SJCRH30 (cell line): Measurements from ENCODE around the gene ZBTB48. TPM values are rescaled to one million over a fixed set of nuclear protein-coding genes. Genes with fewer than 3 reads are reported as not detected.

ENCODE experiments used
- DNase-seq, 2 experiments: peaks; one replicate each; pipeline ENCODE4 v3.0.0-alpha.2; 2015 to 2020
- H3K27ac ChIP-seq: fragments of 250-450 bp; sonication (Bioruptor Pico); 2 replicates; pipeline ENCODE4 v1.5.1; 2020; ENCODE audit warnings: mild to moderate bottlenecking, moderate library complexity
- H3K27me3 ChIP-seq: fragments of 250-450 bp; sonication (Bioruptor Pico); 2 replicates; pipeline ENCODE4 v1.5.1; 2020; ENCODE audit warnings: mild to moderate bottlenecking, moderate library complexity
- H3K36me3 ChIP-seq: fragments of 250-450 bp; sonication (Bioruptor Pico); 2 replicates; pipeline ENCODE4 v1.5.1; 2020; ENCODE audit warnings: mild to moderate bottlenecking, moderate library complexity
- H3K4me1 ChIP-seq: fragments of 250-450 bp; sonication (Bioruptor Pico); 2 replicates; pipeline ENCODE4 v1.5.1; 2020; ENCODE audit warnings: mild to moderate bottlenecking, moderate library complexity
- H3K4me3 ChIP-seq: fragments of 250-450 bp; sonication (Bioruptor Pico); 2 replicates; pipeline ENCODE4 v1.5.1; 2020; ENCODE audit warnings: mild to moderate bottlenecking, moderate library complexity
- H3K9me3 ChIP-seq: fragments of 250-450 bp; sonication (Bioruptor Pico); replicated peaks from 2 replicates; pipeline ENCODE4 v1.5.1; 2020; ENCODE audit warnings: mild to moderate bottlenecking, moderate library complexity
- total RNA-seq: library from RNA; depleted of rRNA; stranded (reverse); fragments of >200 nt; shearing (Covaris generic); gene quantifications from 2 replicates; pipeline ENCODE4 v1.2.3, GENCODE V29; 2014; rRNA removed

Gene ZBTB48
- total RNA-seq, 1 experiment from 2014 or later = 25.2 TPM

DNA sequence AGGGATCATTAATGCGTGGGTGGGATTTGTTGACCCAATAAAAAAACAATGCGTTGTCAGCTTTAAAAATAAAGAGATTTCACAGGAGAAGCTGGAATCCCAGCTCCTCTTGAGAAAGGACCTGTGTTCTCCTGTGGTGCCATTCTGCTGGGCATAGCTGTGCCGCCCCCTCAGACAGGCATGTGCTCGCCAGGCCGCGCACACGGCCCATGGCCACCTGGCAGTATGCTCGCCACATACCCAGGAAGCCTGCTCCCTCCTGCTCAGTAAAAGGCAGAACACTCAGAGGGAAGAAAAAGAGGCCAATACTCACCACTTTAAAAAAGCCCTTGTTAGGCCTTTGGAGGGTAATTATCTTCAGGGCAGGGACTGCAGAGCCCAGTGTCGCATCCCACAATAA is 58.0 kb downstream of the ZBTB48 start:
- H3K4me1 ChIP-seq = peaks cover 38% of the 10 kb centered on the region
- H3K27ac ChIP-seq = no peak overlapping the region
- DNase-seq = no peak
- peaks cover 74% of the 10 kb centered on the region for H3K36me3 ChIP-seq
- H3K27me3 ChIP-seq = no peaks in the 10 kb centered on the region
- H3K9me3 ChIP-seq = no peaks in the 10 kb centered on the region
- H3K4me3 ChIP-seq = no peak overlapping the region

DNA sequence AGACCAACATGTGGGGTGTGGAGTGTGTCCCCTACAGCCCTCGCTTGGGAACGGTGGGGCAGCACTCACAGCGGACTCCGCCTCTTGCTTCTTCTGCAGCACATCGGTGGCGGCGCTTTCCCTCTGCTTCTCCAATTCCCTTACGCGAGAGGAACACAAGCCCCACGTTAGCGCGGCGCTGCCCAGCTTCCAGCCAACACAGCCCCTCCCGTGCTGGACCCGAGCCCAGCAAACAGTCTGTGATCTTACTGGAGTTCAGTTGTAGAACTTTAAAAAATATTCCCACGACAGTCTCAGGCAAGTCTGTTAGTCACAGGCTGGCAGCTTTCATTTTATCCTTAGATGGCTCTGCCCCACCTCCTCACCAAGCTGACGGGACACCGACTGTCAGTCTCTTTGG is 58.4 kb downstream of the ZBTB48 start:
- H3K27ac ChIP-seq = no peak overlapping the region
- no peaks in the 10 kb centered on the region for H3K9me3 ChIP-seq
- peaks cover 35% of the 10 kb centered on the region for H3K4me1 ChIP-seq
- peaks cover 69% of the 10 kb centered on the region for H3K36me3 ChIP-seq
- H3K27me3 ChIP-seq = no peaks in the 10 kb centered on the region
- H3K4me3 ChIP-seq = no peak overlapping the region
- no peak for DNase-seq

Other genes starting within 250 kb of the ZBTB48 start
- 51.2 and 51.8 TPM in 2 replicates for gene ACOT7, start 186.2 kb upstream of the ZBTB48 start, total RNA-seq
- not detected in 2 replicates for gene HES2, start 160.1 kb upstream of the ZBTB48 start, total RNA-seq
- 0.30 and 0.55 TPM in 2 replicates for gene ESPN, start 155.2 kb upstream of the ZBTB48 start, total RNA-seq
- 4.1 and 4.6 TPM in 2 replicates for gene TNFRSF25, start 113.8 kb upstream of the ZBTB48 start, total RNA-seq
- gene PLEKHG5, start 88.3 kb upstream of the ZBTB48 start, total RNA-seq = 3.7 and 5.3 TPM in 2 replicates
- gene NOL9, start 25.5 kb upstream of the ZBTB48 start, total RNA-seq = 63.5 and 64.7 TPM in 2 replicates
- 0.14 and 0.20 TPM in 2 replicates for gene TAS1R1, start 24.7 kb upstream of the ZBTB48 start, total RNA-seq
- 44.8 and 45.0 TPM in 2 replicates for gene KLHL21, start 22.9 kb downstream of the ZBTB48 start, total RNA-seq
- gene PHF13, start 33.7 kb downstream of the ZBTB48 start, total RNA-seq = 24.5 and 25.0 TPM in 2 replicates
- 35.5 and 36.5 TPM in 2 replicates for gene THAP3, start 44.9 kb downstream of the ZBTB48 start, total RNA-seq
- gene DNAJC11, start 121.8 kb downstream of the ZBTB48 start, total RNA-seq = 76.6 and 84.5 TPM in 2 replicates
- 152 and 153 TPM in 2 replicates for gene CAMTA1, start 205.5 kb downstream of the ZBTB48 start, total RNA-seq